Measurements from ENCODE around the gene CS. TPM values are rescaled to one million over a fixed set of nuclear protein-coding genes. Genes with fewer than 3 reads are reported as not detected.
"Not testable (repeated sequence)": the region's sequence is repeated elsewhere in the genome, so short reads cannot be mapped to it uniquely, and the experiment has no call there.

The CS gene
- total RNA-seq, 1 donor from 2014 or later = 64.8 TPM

GRCh38 chr12:56326126-56326525, 26.0 kb upstream of the CS start:
- FAIRE-seq (no peak), DNase-seq (ENCODE audit: low read depth) (no peak)
- no peak for TF ChIP-seq CTCF (IDR thresholded peaks at IDR 0.05; ENCODE audit: insufficient read depth, low read length, severe bottlenecking)
- H3K36me3 ChIP-seq (ENCODE audit: control insufficient read depth, insufficient read depth, low read length) = peaks cover 24% of the 10 kb centered on the region
- no peaks in the 10 kb centered on the region for H3K27me3 ChIP-seq (ENCODE audit: control insufficient read depth, insufficient read depth, low read length)
- H3K4me3 ChIP-seq (ENCODE audit: low read depth, low read length) = no peak overlapping the region

- Histone ChIP-seq H3K36me3 (ENCODE audit: control insufficient read depth, insufficient read depth, low read length) (peaks cover 30% of the 10 kb centered on the region), H3K4me3 (ENCODE audit: low read depth, low read length) (no peak overlapping the region), H3K27me3 (ENCODE audit: control insufficient read depth, insufficient read depth, low read length) (no peaks in the 10 kb centered on the region)
- FAIRE-seq (no peak), DNase-seq (ENCODE audit: low read depth) (no peak)
- TF ChIP-seq CTCF (IDR thresholded peaks at IDR 0.05; ENCODE audit: insufficient read depth, low read length, severe bottlenecking) = no peak
These were observed 24.1 kb upstream of the CS start for GRCh38 chr12:56324206-56324605.

- peaks cover 20% of the 10 kb centered on the region for H3K36me3 ChIP-seq (ENCODE audit: control insufficient read depth, insufficient read depth, low read length)
- H3K4me3 ChIP-seq (ENCODE audit: low read depth, low read length); DNase-seq (ENCODE audit: low read depth); FAIRE-seq; H3K27me3 ChIP-seq (ENCODE audit: control insufficient read depth, insufficient read depth, low read length): not testable (repeated sequence)
These were observed 21.5 kb upstream of the CS start for GRCh38 chr12:56321610-56322009.

GRCh38 chr12:56321027-56321426, 20.9 kb upstream of the CS start:
- Histone ChIP-seq H3K27me3 (ENCODE audit: control insufficient read depth, insufficient read depth, low read length) (no peaks in the 10 kb centered on the region), H3K4me3 (ENCODE audit: low read depth, low read length) (no peak overlapping the region), H3K36me3 (ENCODE audit: control insufficient read depth, insufficient read depth, low read length) (peaks cover 19% of the 10 kb centered on the region)
- FAIRE-seq (no peak), DNase-seq (ENCODE audit: low read depth) (peak; percentile 56)
- TF ChIP-seq CTCF (IDR thresholded peaks at IDR 0.05; ENCODE audit: insufficient read depth, low read length, severe bottlenecking) = no peak

GRCh38 chr12:56317675-56318074, 17.5 kb upstream of the CS start:
- Histone ChIP-seq H3K36me3 (ENCODE audit: control insufficient read depth, insufficient read depth, low read length) (peaks cover 8% of the 10 kb centered on the region), H3K4me3 (ENCODE audit: low read depth, low read length) (no peak overlapping the region), H3K27me3 (ENCODE audit: control insufficient read depth, insufficient read depth, low read length) (no peaks in the 10 kb centered on the region)
- FAIRE-seq = no peak
- DNase-seq (ENCODE audit: low read depth) = no peak
- TF ChIP-seq CTCF (IDR thresholded peaks at IDR 0.05; ENCODE audit: insufficient read depth, low read length, severe bottlenecking) = no peak

- Histone ChIP-seq H3K4me3 (ENCODE audit: low read depth, low read length) (peak within 1 kb of the TSS; percentile 90), H3K27me3 (ENCODE audit: control insufficient read depth, insufficient read depth, low read length) (no peaks in the 10 kb centered on the region), H3K36me3 (ENCODE audit: control insufficient read depth, insufficient read depth, low read length) (peaks cover 7% of the 10 kb centered on the region)
- DNase-seq (ENCODE audit: low read depth) (peak; percentile 97), FAIRE-seq (peak; percentile 18)
- no peak for TF ChIP-seq CTCF (IDR thresholded peaks at IDR 0.05; ENCODE audit: insufficient read depth, low read length, severe bottlenecking)
These were observed 15.7 kb upstream of the CS start, which contains the start of gene CNPY2 for GRCh38 chr12:56315622-56316473. CNPY2 (minus strand) TSS chr12:56315988; CDS start chr12:56315217, 771 bp downstream.
